MM.1S (cell line): Measurements from ENCODE around the gene VWA7.

Experiments
- CTCF ChIP-seq: fragments of 300-600 bp; sonication (generic); IDR thresholded peaks from 2 replicates; pipeline ENCODE4 v1.5.1; 2016; ENCODE audit warnings: antibody characterized with exemption, low read length, mixed read lengths
- EZH2 ChIP-seq: fragments of 300-600 bp; sonication (generic); optimal IDR thresholded peaks from 2 replicates; pipeline ENCODE3; 2017; ENCODE audit warnings: low read depth, mild to moderate bottlenecking, antibody characterized with exemption, low read length, mixed read lengths

- TF ChIP-seq CTCF (no peak), EZH2 (no peak)
Observed at GRCh38 chr6:31734247-31734820, 42.8 kb downstream of the VWA7 start.
